VCaP (cell line): ENCODE measurements around the gene TUBB3.
"Not testable (repeated sequence)": the region's sequence is repeated elsewhere in the genome, so short reads cannot be mapped to it uniquely, and the experiment has no call there.

Source experiments
- H3K27ac ChIP-seq: fragments of 450-650 bp; 2 replicates; pipeline ENCODE4 v1.5.1; 2017
- CTCF ChIP-seq: fragments of 450-650 bp; conservative IDR thresholded peaks from 2 replicates; pipeline ENCODE4 v1.5.1; 2017; ENCODE audit warnings: mild to moderate bottlenecking, moderate library complexity

The TUBB3 gene

GRCh38 chr16:89961920-89962319, 38.8 kb downstream of the TUBB3 start:
- H3K27ac ChIP-seq: no peak overlapping the region
- no peak for TF ChIP-seq CTCF

- no peak overlapping the region for H3K27ac ChIP-seq
- TF ChIP-seq CTCF: no peak
Observed at GRCh38 chr16:89962754-89963498, 39.8 kb downstream of the TUBB3 start.

DNA sequence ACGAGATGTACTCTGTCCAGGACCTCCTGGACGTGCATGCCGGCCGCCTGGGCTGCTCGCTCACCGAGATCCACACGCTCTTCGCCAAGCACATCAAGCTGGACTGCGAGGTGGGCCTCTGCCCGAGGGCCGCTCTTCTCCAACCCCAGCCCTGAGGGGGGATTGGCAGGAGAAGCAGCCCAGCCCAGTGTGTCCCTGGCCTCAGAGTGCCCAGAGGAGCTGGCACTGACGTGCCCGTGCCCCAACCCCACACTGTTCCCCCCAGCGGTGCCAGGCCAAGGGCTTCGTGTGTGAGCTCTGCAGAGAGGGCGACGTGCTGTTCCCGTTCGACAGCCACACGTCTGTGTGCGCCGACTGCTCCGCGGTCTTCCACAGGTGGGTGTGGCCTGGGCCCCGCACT, 41.1 kb downstream of the TUBB3 start:
- TF ChIP-seq CTCF: no peak
- H3K27ac ChIP-seq: no peak overlapping the region

GRCh38 chr16:89965447-89966225, 42.5 kb downstream of the TUBB3 start:
- TF ChIP-seq CTCF: no peak
- H3K27ac ChIP-seq: no peak overlapping the region

GRCh38 chr16:89966756-89967155, 43.6 kb downstream of the TUBB3 start:
- no peak overlapping the region for H3K27ac ChIP-seq
- no peak for TF ChIP-seq CTCF

GRCh38 chr16:89967436-89967835, 44.3 kb downstream of the TUBB3 start:
- not testable (repeated sequence) for H3K27ac ChIP-seq

GRCh38 chr16:89968074-89968473, 44.9 kb downstream of the TUBB3 start:
- not testable (repeated sequence) for H3K27ac ChIP-seq

DNA sequence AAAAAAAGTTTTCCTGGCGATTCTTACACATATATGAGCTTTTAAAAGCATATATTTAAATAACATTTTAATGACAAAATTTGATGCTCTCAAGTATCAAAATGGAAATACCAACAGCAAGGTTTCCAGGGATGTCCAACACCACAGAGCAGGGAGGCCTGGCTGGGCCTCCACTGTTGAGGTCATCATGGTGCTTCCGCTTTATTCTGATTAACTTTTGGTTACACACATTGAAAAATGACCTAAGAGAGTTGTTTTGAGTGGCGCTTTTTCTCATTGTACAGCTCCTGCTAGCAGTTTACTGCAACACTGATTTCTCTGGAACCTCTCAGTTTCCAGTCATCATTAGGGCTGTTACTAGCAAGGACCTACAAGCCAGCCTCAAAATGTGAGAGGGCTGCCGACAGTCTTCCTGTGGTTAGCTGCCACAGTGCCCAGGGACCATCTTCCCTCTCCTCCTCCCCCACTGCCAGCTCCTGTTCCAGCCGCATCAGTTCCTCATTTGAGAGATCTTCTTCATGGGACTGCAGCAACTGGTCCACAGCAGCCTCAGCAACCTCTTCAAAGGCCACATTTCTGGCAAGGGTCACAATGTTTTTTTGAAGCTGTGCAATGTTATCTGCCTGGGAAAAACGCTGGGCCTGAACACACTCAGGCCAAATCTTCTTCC, 46.7 kb downstream of the TUBB3 start:
- TF ChIP-seq CTCF: no peak
- H3K27ac ChIP-seq: no peak overlapping the region
